GM18861 (cell line): Measurements from ENCODE around the gene SRPK2.
"Not testable (repeated sequence)": the region's sequence is repeated elsewhere in the genome, so short reads cannot be mapped to it uniquely, and the experiment has no call there.

Experiments
- ATAC-seq: cut with Tn5 transposase; IDR thresholded peaks from one replicate; pipeline ENCODE4 v1.9.1; 2021; ENCODE audit not compliant: unreplicated experiment

The SRPK2 gene

DNA sequence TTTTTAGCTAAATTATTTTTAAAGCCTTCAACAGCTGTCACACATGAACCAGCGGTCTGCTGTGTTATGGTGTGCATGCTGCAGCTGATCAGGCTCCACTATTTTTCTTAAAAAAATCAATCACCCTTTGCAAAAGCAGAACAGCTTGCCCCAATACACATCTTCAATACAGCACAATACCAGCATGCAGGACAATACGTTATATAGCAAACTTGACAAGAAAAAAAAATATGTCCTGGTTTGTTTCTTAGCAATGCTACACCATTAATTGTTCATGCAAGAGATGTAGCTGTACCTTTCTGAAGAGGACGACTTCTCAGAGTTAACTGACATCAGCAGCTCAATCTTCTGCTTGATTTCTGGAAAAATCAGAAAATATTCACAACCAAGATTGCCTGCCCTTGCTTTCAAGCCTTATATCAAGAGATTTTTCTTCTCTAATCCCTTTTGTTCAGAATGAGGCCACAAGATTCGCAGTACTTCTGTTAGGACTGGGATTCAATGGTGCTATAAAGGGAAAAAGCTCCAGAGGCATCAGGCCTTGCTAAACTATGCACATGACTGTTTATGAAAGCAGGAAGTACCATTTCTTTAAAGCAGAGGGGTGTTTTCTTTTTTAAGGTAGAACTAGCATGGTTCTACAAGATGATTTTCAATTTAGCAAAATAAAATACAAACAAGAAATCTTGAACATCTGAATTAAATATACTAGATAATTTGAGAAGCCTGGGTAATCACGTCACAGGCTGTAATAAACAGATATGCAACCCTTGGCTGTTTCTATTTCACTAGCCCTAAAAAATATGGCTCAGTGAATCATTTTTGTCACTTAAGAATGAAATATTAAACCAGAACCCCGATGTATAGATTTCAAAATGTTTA is 120.0 kb downstream of the SRPK2 start:
- ATAC-seq = peak; percentile 59

DNA sequence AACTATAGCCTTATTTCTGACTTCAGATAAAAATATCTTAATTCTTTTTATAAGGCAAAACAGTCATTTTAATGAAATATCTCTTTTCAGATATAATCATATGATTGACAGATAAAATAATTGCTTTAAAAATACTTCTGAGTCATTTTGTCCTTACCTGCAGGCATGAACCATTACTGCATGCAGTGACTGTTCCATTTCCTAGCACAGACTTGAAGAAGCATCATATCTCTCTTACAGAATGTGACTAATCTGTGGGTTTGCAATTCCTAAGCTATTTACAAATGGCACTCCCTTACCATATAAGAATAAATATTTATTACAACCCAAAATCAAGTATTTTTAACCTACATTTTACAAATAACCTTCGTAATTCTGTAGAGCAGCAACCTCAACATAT is 120.7 kb downstream of the SRPK2 start:
- no peak for ATAC-seq

DNA sequence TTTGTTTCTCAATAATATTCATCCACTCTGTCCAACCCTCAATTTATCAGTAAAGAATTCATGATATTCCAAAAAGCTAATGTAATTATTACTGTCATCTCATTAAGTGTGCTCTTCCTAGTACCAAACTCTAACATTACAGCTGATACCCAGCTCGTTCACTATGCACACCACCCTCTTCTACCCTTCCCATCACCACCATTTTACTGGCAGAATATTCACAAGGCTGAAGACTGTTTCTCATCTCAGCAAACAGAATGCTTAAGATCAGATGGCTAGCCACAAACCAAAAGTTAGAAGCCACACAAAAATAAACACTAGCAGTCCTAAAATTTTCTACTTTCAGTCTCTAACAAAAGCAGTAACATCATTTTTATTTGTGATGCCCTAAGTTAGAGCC is 121.5 kb downstream of the SRPK2 start:
- ATAC-seq = no peak

DNA sequence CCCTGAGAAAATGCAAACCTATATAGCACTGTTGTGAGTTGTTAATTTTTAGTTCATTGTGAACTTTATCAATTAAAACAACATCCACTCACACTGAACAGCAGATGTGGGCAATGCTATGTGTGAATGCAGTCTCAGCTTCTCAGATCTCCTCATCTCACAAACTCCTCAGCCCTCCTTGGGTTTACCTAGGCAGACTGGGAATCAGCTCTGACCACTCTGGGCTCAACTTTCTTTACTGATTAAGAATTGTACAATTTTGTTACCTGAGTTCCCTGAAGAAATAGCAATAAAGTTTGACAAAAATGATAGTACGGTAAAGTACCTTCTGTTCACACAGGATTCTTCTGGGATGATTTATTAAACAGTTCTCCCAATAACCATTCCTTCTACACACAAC is 124.0 kb downstream of the SRPK2 start:
- no peak for ATAC-seq

DNA sequence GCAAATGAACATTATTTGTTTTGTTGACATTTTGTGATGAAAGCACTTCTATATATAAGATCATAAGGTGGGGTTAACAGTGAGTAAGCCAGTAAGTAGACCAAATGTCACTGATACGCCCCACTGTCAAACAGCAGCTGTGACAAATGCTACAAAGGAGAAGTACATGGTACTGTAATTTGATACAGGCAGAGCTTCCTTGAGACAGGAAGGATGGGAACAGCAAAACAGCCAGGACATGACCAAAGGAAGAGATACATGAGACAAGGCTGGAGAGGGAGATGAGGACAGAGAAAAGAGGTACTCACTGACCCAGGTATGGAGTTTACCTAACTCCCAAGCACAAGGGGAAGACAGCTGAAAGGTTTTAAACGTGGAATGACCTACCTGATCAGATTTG is 127.0 kb downstream of the SRPK2 start:
- ATAC-seq = no peak

DNA sequence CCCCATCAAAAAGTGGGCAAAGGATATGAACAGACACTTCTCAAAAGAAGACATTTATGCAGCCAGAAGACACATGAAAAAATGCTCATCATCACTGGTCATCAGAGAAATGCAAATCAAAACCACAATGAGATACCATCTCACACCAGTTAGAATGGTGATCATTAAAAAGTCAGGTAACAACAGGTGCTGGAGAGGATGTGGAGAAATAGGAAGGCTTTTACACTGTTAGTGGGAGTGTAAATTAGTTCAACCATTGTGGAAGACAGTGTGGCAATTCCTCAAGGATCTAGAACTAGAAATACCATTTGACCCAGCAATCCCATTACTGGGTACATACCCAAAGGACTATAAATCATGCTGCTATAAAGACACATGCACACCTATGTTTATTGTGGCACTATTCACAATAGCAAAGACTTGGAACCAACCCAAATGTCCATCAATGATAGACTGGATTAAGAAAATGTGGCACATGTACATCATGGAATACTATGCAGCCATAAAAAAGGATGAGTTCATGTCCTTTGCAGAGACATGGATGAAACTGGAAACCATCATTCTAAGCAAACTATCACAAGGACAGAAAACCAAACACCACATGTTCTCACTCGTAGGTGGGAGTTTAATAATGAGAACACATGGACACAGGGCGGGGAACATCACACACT is 128.4 kb downstream of the SRPK2 start:
- ATAC-seq = not testable (repeated sequence)

DNA sequence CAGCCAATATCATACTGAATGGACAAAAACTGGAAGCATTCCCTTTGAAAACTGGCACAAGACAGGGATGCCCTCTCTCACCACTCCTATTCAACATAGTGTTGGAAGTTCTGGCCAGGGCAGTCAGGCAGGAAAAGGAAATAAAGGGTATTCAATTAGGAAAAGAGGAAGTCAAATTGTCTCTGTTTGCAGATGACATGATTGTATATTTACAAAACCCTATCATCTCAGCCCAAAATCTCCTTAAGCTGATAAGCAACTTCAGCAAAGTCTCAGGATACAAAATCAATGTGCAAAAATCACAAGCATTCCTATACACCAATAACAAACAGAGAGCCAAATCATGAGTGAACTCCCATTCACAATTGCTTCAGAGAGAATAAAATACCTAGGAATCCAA is 129.8 kb downstream of the SRPK2 start:
- not testable (repeated sequence) for ATAC-seq

DNA sequence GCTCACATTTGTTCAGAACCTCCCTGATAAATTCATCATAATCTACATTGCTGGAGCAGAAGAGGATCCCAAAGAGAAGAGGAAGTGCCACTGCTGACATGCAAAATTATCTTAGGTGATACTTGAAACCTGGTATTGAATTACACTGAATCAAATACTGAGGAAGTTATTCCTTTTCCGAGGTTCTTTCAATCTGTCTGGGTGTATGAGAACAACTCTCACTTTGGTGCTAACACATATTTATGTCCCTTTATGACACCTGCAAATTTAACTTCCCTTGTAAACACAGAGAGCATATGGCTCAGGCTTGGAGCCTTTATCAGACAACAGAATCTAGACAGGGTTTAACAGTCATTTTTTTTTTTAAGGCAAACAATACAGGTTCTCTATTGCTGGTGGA is 131.4 kb downstream of the SRPK2 start:
- ATAC-seq = peak; percentile 46

DNA sequence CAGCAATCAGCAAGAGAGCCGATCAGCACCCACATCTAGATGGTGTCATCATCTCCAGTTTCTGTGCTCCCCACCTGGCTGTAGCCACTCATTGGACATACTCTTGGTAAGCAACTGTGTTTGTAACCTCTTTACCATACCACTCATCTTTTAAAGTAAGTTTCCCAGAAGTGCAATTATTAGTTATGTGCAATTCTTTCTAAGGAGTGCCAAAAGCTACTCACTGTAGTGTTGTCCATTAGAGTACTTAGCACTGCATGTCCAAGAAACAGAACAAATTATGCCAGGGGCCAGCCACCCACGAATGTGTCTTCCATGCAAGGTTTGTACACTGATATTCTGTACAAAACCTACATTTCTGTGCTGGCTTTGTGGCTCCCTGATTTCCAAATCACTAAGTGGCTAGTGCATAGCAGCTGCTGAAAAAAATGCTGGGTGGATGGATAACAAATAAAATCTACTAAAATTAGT is 131.9 kb downstream of the SRPK2 start:
- ATAC-seq = peak; percentile 35

DNA sequence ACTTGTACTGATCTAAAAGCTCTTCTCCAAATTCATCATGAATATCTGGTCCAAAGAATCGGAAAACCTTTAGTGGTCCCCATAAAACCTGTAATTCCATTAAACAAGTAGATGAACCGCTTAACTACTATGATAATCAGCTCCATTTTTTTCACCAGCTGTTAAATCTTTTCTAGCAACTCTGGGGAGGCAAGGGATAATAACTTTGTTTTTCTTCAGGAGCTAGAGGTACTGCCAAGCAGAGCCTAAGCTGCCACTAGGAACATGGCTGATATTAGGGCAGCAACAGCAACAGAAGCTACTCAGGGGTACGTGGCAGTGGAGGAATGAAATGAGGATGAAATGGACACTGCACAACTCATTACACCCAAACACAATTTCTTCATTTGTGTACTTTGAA is 138.0 kb downstream of the SRPK2 start:
- no peak for ATAC-seq

DNA sequence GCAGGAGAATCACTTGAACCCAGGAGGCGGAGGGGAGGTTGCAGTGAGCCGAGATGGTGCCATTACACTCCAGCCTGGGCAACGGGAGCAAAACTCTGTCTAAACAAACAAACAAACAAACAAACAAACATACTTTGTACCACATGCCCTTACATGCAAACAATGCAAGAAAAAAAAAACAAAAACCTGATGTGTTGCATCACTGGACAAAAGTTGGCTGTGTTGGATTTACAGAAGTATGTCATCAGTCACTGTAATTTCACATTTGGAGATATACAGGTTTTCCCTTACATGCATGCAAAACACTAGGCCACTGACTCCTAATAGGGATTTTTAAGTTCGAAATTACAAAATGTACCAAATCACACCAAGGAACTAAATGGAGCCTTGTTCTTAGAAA is 138.5 kb downstream of the SRPK2 start:
- no peak for ATAC-seq

DNA sequence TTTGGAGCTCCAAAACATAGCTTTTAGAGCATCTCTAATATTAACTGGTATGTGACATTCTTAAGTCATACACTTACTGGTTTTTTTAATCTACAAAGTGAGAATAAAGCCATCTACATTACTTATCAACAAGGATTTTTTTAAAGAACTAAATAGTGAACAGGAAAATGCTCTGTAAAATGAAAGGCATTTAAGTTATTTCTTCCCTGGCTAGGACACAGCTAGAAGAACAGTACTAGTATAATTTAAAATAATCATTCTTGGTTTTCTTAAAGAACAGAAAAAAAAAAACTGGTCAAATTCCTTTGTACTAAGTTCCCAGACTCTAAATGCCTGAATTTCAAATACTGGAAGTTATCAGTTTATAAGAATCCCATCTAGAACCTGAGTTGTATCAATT is 139.5 kb downstream of the SRPK2 start:
- ATAC-seq = no peak

DNA sequence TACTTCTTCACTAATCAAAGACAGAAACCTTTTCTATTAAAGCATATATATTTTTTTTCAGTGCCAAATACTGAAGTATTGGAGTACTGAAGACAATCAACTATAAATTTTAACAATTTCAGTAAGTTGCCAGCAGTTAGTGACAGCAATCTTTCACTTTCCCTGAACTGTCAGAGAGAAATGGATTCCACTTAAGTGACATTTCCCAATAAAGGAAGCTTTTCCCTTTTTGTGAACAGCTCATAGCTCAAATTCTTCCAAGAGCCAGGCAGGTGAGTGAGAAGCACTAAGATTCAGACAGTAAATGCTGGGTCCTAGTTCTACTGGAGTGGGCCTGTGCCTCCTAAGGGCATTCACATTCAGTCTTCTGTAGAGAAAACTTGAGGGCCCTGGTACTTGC is 142.0 kb downstream of the SRPK2 start:
- no peak for ATAC-seq

DNA sequence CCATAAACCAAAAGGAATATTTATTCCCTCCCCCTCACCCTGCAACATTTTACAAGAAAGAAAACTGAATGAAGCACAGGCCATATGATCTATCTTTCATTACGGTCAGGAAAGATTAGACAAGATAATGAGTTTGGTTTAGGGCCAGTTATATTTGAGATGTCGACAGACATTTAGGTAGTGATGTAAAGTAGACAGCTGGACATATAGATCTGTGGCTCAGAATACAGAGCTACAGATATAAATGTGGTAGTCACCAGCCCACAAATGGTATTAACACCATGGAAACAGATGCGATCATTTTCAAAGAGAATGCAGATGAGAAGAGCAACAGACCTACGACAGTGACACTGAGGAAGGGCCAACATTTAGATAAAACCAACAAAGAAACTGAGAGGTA is 142.5 kb downstream of the SRPK2 start:
- no peak for ATAC-seq

DNA sequence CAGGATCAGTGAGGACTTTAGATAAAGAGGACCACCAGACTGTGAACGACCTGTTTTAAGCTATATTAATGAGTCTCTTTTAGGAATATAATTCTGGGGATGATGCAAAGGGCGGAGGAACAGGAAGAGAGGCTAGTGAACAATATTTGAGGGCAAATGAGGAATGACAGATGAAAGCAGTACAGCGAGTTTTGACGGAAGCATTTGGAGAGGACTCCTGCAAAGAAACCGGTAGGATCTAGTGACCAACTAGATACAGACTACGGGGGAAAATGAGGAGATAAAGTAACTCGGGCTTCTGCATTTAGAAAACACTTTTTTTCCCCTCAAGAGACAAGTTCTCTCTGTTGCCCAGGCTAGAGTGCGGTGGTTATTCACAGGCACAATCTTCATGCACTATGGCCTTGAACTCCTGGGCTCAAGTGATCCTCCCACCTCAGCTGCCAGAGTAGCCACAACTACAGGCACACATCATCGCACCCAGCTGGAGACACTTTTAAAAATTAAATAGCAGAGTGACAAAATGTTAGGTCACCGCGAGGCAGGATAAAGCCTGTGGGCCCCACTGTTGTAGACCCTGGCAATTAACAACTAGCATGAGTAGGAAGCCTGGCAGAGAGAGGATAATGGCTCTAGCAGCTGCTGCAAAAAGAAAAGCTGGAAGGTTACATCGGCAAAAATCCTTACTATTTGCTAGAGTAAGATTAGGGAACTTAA is 143.2 kb downstream of the SRPK2 start:
- peak; percentile 83 for ATAC-seq

DNA sequence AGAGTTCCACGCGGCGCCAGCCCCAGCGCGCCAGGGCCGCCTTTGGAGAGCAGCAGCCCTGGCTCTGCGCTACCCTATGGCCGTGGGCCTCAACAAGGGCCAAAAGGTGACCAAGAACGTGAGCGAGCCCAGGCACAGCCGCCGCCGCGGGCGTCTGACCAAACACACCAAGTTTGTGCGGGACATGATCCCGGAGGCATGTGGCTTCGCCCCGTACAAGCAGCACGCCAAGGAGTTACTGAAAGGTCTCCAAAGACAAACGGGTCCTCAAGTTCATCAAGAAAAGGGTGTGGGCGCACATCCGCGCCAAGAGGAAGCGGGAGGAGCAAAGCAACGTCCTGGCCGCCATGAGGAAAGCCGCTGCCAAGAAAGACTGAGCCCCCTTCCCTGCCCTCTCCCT is 144.1 kb downstream of the SRPK2 start:
- ATAC-seq = no peak

DNA sequence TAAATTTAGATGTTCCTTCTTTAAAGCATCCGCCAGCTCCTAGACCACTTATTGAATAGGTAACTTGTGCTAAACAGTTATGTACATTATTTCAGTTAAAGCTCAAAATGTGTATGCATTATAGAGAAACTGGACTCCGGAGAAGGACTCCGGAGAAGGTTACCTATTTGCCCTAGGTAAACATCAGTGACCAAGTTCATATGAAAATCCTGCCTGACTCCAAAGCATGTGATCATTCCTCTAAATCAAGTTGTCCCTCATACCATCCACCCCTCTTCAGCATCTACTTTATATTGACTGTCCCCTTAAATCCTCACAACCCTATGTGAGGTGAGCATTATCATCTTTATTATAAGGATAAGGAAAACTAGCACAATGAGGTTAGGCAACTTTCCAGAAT is 147.5 kb downstream of the SRPK2 start:
- no peak for ATAC-seq

DNA sequence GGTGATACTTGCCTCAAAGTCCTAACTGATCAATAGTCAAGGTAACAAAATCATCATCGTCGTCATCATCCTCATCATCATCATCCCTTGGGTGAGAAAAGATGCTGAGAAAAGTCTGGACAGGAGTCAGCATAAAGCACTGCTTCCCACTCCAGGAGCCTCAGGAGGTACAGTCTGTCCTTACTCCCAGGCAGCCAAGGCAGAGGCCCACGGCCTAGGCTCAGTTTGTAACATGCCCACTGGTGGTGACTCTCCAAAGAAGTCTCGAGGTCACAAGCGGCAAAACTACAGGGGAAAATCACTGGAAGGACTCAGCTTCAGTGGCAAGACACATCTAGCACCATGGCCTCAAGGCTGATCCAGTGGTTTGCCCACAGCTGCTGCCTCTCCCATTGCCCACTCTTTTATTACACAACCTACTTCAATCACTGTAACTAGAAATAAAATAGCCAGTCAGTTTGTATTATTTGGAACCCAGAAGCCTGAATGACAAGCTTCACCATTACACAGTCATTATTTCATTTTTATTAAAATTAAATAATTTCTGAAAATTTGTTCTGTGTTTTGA is 150.4 kb downstream of the SRPK2 start:
- ATAC-seq = no peak

DNA sequence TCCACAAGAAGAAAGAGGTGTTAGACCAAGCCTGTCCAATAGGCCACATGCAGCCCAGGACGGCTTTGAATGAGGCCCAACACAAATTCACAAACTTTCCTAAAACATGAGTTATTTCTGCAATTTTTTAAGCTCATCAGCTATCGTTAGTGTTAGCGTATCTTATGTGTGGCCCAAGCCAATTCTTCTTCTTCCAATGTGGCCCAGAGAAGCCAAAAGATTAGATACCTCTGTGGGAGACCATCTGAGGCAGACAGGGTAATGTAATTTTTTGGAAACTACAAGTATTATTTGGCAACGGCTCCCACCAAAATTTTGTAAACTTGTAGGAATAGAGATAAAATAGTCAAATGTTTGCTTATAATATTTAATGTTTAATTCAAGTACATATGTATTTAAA is 153.8 kb downstream of the SRPK2 start:
- no peak for ATAC-seq

DNA sequence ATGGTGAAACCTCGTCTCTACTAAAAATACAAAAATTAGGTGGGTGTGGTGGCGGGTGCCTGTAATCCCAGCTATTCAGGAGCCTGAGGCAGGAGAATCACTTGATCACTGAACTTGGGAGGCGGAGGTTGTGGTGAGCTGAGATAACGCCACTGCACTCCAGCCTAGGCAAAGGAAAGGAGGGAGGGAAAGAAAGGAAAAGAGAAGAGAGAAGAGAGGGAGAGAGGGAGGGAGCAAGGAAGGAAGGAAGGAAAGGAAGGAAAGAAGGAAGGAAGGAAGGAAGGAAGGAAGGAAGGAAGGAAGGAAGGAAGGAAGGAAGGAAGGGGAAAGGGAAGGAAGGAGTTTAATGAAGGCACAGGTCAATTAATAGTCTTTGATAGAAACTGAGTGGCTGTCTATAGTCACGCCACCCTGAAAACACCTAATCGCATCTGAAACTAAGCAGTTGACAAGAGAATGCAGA is 155.9 kb downstream of the SRPK2 start:
- not testable (repeated sequence) for ATAC-seq

DNA sequence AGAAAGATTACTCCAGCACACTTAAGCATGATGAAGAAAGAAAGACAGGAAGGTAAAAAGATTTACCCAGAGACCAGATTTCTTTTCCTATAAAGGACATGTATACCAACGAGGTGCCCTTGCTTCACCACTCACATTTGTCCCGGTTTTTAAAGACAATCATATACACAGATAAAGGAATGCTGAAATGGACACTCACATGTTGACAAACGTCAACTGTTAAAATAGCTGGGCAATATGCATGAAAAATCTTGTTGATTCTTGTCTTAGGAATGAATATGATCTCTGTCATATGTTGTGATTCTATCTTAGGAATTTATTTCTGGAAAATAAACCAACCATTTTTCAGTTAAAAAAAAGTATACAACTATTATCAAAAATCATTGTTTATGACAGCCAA is 158.2 kb downstream of the SRPK2 start:
- ATAC-seq = no peak
